ENCODE measurements around the gene ICAM3. TPM values are rescaled to one million over a fixed set of nuclear protein-coding genes. Genes with fewer than 3 reads are reported as not detected.
"Not testable (repeated sequence)": the region's sequence is repeated elsewhere in the genome, so short reads cannot be mapped to it uniquely, and the experiment has no call there.

The ICAM3 gene
- total and polyA plus RNA-seq, 4 donors: 8.1 to 56.1 (median 18.8) TPM

DNA sequence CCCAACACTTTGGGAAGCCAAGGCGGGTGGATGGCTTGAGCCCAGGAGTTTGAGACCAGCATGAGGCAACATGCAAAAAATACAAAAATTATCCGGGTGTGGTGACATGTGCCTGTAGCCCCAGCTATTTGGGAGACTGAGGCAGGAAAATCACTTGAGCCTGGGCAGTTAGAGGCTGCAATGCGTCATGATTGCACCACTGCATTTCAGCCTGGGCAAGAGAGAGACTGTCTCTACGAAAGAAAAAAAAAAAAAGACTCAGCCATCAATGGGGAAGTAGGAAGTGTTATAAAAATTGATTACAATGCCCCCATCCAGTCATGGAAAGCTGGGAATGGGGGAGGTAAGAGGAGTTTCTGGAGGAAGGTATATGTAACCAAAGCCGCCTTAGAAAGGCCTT, 35.5 kb upstream of the ICAM3 start:
- 64 to 81% methylated on average over 5 of the region's 5 CpGs for WGBS, 2 donors
- ATAC-seq (ENCODE audit: insufficient read depth, low FRiP score) (no peak), DNase-seq (no peak)
- Histone ChIP-seq H3K9ac (ENCODE audit: insufficient read depth in 1 of 2, low read length in 2 of 2) (no peak overlapping the region), H3K4me1 (ENCODE audit: control insufficient read depth in 5 of 5, insufficient read depth in 5 of 5, low read length in 5 of 5) (peaks cover 1 to 6% (median 4%) of the 10 kb centered on the region in 5 donors), H3K36me3 (ENCODE audit: control insufficient read depth in 4 of 4, insufficient read depth in 4 of 4, low read length in 4 of 4) (peaks cover 2 to 29% (median 6%) of the 10 kb centered on the region in 4 donors), H3K27me3 (ENCODE audit: control insufficient read depth in 3 of 3, insufficient read depth in 3 of 3, low read length in 2 of 3) (no peaks in the 10 kb centered on the region), H3K4me3 (no peak overlapping the region), H3K9me3 (ENCODE audit: control insufficient read depth in 4 of 4, insufficient read depth in 3 of 4, low read length in 3 of 4) (no peaks in the 10 kb centered on the region), H3K27ac (ENCODE audit: low read depth in 1 of 2, low read length in 1 of 2) (no peak overlapping the region)
- TF ChIP-seq, protein P1, sequence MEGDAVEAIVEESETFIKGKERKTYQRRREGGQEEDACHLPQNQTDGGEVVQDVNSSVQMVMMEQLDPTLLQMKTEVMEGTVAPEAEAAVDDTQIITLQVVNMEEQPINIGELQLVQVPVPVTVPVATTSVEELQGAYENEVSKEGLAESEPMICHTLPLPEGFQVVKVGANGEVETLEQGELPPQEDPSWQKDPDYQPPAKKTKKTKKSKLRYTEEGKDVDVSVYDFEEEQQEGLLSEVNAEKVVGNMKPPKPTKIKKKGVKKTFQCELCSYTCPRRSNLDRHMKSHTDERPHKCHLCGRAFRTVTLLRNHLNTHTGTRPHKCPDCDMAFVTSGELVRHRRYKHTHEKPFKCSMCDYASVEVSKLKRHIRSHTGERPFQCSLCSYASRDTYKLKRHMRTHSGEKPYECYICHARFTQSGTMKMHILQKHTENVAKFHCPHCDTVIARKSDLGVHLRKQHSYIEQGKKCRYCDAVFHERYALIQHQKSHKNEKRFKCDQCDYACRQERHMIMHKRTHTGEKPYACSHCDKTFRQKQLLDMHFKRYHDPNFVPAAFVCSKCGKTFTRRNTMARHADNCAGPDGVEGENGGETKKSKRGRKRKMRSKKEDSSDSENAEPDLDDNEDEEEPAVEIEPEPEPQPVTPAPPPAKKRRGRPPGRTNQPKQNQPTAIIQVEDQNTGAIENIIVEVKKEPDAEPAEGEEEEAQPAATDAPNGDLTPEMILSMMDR (IDR thresholded peaks at IDR 0.05; ENCODE audit: control extremely low read depth, extremely low read depth): no peak

DNA sequence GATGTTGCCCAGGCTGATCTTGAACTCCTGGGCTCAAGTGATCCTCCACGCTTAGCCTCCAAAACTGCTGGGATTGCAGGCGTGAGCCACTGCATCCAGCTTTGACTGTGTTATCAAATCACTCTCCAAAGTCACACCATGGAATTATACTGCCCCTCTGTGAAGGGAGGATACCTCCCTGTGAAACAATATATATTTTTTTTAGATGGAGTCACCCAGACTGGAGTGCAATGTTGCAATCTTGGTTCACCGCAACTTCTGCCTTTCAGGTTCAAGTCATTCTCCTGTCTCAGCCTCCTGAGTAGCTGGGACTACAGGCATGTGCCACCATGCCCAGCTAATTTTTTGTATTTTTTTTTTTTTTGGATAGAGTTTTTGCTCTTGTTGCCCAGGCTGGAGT, 33.3 kb upstream of the ICAM3 start:
- no peak for ATAC-seq (ENCODE audit: insufficient read depth, low FRiP score)
- WGBS, 2 donors: 54 to 79% methylated on average over 3 of the region's 3 CpGs

DNA sequence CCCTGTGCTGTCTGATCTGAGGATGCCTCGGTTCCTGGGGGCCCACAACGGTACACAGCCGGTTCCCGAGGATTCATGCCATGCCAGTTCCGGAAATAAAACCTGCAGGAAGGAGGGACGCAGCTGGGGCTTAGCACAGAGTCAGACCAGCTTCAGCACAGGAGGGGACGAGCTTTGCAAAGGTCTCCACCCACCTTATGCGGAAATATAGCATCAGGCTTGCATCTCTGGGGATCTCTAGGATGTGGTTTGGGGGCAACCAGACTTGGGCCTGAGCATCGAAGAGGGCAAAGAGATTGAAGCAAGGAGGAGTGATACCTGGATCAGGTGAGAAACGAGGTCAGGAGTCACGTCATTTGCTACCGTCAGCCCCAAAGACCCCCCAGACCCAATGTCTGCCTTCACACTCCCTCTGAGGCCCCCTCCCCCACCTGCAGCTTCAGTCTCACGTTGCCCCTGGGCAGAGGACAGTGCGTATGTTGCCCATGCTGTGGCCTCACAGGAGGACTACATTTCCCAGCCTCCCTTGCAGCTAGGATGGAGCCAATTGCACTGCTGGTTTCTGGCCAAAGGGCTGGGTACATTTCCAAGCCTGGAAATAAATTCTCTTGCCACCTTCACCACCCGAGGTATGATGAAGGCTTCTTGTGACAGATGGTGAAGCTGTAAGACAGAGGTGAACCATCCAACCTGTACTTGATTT, 28.8 kb upstream of the ICAM3 start:
- Histone ChIP-seq H3K4me1 (ENCODE audit: control insufficient read depth in 5 of 5, insufficient read depth in 5 of 5, low read length in 5 of 5) (no peaks in the 10 kb centered on the region), H3K9ac (ENCODE audit: insufficient read depth in 1 of 2, low read length in 2 of 2) (no peak overlapping the region), H3K27ac (ENCODE audit: low read depth in 1 of 2, low read length in 1 of 2) (no peak overlapping the region), H3K9me3 (ENCODE audit: control insufficient read depth in 4 of 4, insufficient read depth in 3 of 4, low read length in 3 of 4) (peaks cover 0 to 3% (median 1%) of the 10 kb centered on the region in 4 donors), H3K27me3 (ENCODE audit: control insufficient read depth in 3 of 3, insufficient read depth in 3 of 3, low read length in 2 of 3) (no peaks in the 10 kb centered on the region), H3K4me3 (no peak overlapping the region), H3K36me3 (ENCODE audit: control insufficient read depth in 4 of 4, insufficient read depth in 4 of 4, low read length in 4 of 4) (peaks cover 0 to 64% (median 24%) of the 10 kb centered on the region in 4 donors)
- 94 to 96% methylated on average over 15 of the region's 15 CpGs for WGBS, 2 donors
- DNase-seq (no peak), ATAC-seq (ENCODE audit: insufficient read depth, low FRiP score) (no peak)
- TF ChIP-seq, protein P1 (IDR thresholded peaks at IDR 0.05; ENCODE audit: control extremely low read depth, extremely low read depth): no peak

More for the DNA sequence above, 33.3 kb upstream of the ICAM3 start:
- Histone ChIP-seq H3K36me3 (ENCODE audit: control insufficient read depth in 4 of 4, insufficient read depth in 4 of 4, low read length in 4 of 4) (peaks cover 9 to 40% (median 12%) of the 10 kb centered on the region in 4 donors), H3K9me3 (ENCODE audit: control insufficient read depth in 4 of 4, insufficient read depth in 3 of 4, low read length in 3 of 4) (peaks cover 0 to 2% (median 0%) of the 10 kb centered on the region in 4 donors), H3K4me1 (ENCODE audit: control insufficient read depth in 5 of 5, insufficient read depth in 5 of 5, low read length in 5 of 5) (peaks cover 0 to 1% (median 0%) of the 10 kb centered on the region in 5 donors), H3K9ac (ENCODE audit: insufficient read depth in 1 of 2, low read length in 2 of 2) (no peak overlapping the region), H3K4me3 (no peak overlapping the region), H3K27me3 (ENCODE audit: control insufficient read depth in 3 of 3, insufficient read depth in 3 of 3, low read length in 2 of 3) (no peaks in the 10 kb centered on the region), H3K27ac (ENCODE audit: low read depth in 1 of 2, low read length in 1 of 2) (no peak overlapping the region)
- TF ChIP-seq, protein P1 (IDR thresholded peaks at IDR 0.05; ENCODE audit: control extremely low read depth, extremely low read depth): no peak
- DNase-seq: no peak

DNA sequence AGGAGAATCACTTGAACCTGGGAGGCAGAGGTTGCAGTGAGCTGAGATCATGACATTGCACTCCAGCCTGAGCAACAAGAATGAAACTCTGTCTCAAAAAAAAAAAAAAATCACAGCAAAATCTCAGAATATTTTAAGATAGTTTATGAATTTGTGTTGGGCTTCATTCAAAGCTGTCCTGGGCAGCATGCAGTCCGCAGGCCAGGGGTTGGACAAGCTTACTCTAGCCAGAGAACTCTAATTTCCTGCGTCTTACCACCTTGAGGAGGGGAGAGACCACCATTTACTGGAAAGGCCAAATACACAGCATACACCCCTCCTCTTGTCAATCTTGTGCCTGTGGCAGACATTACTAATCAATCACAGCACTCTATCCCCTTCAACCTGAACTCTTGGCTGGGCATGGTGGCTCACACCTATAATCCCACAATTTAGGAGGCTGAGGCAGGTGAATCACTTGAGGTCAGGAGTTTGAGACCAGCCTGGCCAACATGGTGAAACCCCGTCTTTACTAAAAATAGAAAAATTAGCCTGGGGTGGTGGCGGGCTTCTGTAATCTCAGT, 27.6 kb upstream of the ICAM3 start:
- peaks cover 0 to 66% (median 26%) of the 10 kb centered on the region in 4 donors for H3K36me3 ChIP-seq (ENCODE audit: control insufficient read depth in 4 of 4, insufficient read depth in 4 of 4, low read length in 4 of 4)
- H3K4me3 ChIP-seq; ATAC-seq (ENCODE audit: insufficient read depth, low FRiP score); H3K27me3 ChIP-seq (ENCODE audit: control insufficient read depth in 3 of 3, insufficient read depth in 3 of 3, low read length in 2 of 3); DNase-seq; H3K9me3 ChIP-seq (ENCODE audit: control insufficient read depth in 4 of 4, insufficient read depth in 3 of 4, low read length in 3 of 4); H3K4me1 ChIP-seq (ENCODE audit: control insufficient read depth in 5 of 5, insufficient read depth in 5 of 5, low read length in 5 of 5); H3K9ac ChIP-seq (ENCODE audit: insufficient read depth in 1 of 2, low read length in 2 of 2); H3K27ac ChIP-seq (ENCODE audit: low read depth in 1 of 2, low read length in 1 of 2): not testable (repeated sequence)
- WGBS, 2 donors: 98 to 100% methylated on average over 4 of the region's 4 CpGs

Data from lung (tissue), 12 donors.